ENCODE measurements around the gene UCN.
"Not testable (repeated sequence)": the region's sequence is repeated elsewhere in the genome, so short reads cannot be mapped to it uniquely, and the experiment has no call there.

UCN gene

DNA sequence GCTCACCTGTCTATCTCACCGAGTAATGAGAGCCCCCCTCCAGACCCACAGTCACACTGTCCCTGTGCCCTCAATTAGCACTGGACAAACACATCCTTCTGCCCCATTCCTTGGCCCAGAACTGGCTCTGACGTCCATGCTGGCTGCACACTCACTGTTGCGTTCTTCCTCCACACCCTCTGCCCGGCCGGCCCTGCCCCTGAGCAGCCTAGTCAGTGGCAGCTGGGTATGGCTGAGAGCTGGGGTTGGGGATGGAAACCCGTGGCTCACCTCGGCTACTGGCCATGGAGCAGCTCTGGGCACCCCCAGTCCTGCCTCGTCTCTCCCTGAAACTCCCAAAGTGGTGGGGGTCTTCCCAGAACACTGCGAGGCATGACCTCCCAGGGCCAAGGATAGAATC is 6.5 kb upstream of the UCN start:
- DNase-seq (ENCODE audit: low read depth) = no peak

DNA sequence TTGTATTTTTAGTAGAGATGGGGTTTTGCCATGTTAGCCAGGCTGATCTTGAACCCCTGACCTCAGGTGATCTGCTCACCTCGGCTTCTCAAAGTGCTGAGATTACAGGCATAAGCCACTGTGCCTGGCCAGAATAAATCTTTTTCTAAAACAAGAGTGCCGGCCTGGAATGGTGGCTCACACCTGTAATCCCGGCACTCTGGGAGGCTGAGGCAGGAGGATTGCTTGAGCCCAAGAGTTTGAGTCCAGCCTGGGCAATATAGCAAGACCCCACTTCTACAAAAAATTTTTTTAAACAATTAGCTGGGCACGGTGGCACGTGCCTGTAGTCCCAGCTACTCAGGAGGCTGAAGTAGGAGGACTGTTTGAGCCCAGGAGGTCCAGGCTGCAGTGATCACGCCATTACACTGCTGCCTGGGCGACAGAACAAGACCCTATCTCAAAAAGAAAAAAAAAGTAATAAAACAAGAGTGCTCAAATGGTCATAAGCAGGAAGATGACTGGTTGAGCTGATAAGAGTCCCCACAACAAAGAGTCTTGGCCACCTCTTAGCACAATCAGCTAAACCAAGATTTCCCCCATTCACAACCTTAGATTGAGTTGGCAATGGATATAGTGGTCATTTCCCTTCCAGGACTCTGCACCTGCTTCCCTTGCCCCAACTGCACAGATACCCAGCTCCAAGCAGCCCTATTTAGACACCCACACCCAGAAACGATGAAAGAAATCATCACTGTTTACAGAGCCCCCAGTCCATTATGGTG is 5.8 kb upstream of the UCN start:
- no peak for DNase-seq (ENCODE audit: low read depth)

DNA sequence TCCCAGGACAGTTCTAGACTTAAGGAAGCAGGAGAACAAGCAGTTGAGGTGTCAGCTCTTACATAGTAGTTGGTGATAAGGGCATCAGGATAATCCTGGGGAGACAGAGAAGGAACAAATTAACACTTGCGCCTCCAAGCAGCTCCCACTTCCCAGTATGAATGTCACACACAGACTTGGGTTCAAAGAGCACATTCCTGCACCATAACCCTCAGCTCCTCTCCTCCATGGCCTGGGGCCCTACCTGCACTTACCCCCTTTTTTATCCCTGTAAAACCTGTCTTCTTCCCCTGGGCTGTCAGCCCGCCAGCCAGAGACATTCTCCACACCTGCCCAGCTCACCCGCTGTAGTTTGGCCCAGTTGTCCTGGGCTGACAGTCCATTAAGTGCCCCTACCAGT is 3.9 kb upstream of the UCN start:
- DNase-seq (ENCODE audit: low read depth) = no peak

DNA sequence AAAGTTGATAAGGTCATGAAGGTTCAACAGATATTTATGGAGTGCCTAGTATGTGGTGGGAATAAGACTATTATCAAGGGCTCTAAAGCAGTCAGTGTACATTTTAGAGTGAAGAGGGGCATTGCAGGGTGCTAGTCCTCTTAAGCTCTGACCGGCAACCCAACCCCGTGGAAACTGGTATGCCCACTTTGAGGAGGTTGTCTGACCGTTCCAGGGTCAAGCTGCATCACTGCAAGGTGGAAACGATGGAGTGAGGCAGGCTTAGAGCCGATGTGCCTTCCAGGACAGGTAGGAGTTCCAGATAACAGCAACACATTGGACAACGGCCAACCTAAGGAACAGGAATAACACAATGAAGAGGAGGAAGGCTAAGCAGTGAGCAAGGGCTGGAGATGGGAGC is 1.4 kb upstream of the UCN start:
- no peak for DNase-seq (ENCODE audit: low read depth)

DNA sequence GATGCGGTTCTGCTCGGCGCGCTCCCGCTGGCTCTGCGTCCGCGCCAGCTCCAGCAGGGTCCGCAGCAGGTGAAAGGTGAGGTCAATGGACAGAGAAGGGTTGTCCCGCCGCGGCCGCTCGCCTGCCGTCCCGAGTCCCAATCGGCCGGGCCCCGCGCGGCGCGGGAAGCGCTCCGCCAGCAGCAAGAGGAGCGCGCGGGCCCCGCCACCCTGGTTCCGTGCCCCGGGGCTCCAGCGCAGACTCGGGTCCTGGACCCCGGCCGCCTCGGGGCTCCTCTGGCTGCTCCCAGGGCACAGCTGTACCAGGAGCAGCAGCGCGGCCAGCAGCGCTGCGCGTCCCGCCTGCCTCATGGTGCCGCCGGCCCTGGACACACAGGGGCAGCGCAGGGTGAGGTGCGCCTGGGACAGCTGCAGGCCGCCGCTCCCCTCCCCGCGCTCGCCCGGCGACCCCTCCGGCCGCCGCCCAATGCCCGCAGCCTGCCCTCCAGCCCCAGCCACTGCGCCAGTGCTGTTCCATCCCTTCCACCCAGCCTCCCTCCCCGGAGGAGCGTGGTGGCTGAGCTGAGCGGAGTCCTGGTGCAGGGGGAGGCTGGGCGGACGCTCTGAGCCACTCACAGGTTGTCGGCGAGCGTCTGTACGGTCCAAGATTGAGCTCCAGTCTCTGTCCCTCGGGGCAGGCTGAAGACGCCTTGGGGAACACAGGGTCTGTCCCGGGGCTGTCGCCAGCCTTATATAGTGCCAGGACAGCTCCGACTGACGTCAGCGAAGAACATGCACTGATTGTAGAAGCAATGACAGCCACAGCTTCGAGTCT is 493 bp downstream of the UCN start:
- no peak for DNase-seq (ENCODE audit: low read depth)

DNA sequence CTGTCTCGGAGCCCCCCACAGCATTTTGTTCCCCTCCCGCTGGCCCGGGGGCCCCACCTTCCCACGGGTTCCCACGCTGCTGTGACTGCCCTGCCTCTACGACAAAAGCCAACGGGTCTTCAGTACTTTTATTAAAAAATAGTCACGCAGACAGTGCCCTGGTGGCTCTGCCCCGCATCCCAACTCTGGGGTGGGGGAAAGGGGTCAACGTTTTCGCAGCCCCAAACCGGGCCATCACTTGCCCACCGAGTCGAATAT is 1.0 kb downstream of the UCN start:
- no peak for DNase-seq (ENCODE audit: low read depth)

DNA sequence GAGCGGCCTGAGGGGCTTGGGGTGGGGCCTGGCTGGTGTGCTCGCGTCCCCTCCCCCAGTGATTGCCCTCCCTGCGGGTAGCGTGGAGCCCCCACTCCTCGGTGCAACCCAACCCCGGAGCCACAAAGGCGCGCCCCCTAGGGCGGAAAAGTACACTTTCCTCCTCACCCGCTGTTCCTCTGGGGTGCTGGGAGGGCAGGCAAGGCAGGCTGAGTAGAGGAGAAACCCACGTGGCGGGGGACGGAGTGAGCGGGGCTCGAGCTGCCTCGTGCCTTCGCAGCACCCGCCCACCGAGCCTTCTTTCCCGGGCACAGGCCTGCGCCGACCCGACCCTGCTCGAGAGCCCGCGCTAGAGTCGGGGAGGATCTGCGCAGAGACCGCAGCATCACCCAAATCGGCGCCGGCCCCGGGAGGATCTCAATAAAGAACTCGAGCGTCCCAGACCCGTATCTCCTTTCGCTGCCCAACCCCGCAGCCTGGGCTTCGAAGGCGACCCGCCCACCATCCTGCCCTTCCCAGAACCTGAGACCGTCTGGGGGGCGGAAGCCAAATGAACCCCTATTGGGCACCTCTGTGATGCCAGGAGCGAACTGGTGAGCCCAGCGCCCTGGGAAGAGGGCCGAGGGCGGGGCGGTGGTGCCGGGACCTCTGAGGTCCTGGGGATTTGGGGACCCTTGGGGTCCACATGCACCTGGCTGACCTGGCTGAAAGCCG is 1.5 kb downstream of the UCN start:
- DNase-seq (ENCODE audit: low read depth) = no peak

DNA sequence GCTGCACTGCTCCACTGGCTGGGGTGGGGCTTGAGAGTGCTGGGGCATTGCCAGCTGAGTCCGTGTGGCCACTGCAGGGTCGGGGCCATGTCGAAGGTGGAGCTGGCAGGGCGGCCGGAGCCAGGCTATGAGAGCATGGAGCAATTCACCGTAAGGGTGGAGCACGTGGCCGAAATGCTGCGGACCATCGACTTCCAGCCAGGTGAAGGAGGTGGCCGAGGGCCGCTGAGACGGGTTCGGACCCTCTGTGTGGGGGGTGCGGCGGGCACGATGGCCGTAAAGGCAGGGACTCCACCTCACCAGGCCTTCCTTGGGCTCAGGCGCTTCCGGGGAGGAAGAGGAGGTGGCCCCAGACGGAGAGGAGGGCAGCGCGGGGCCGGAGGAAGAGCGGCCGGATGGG is 2.1 kb downstream of the UCN start:
- DNase-seq (ENCODE audit: low read depth) = no peak

DNA sequence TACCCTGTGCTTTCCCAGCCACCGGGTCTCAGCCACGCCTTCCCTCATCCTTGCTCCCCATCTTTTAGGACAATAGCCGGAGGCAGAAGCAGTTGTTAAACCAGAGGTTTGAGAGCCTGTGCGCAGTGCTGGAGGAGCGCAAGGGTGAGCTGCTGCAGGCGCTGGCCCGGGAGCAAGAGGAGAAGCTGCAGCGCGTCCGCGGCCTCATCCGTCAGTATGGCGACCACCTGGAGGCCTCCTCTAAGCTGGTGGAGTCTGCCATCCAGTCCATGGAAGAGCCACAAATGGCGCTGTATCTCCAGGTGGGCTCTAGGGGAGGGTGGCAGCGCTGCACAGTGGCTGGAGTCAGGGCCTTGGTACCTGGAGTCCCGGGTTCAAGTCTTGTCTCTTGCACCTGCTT is 2.7 kb downstream of the UCN start:
- no peak for DNase-seq (ENCODE audit: low read depth)

DNA sequence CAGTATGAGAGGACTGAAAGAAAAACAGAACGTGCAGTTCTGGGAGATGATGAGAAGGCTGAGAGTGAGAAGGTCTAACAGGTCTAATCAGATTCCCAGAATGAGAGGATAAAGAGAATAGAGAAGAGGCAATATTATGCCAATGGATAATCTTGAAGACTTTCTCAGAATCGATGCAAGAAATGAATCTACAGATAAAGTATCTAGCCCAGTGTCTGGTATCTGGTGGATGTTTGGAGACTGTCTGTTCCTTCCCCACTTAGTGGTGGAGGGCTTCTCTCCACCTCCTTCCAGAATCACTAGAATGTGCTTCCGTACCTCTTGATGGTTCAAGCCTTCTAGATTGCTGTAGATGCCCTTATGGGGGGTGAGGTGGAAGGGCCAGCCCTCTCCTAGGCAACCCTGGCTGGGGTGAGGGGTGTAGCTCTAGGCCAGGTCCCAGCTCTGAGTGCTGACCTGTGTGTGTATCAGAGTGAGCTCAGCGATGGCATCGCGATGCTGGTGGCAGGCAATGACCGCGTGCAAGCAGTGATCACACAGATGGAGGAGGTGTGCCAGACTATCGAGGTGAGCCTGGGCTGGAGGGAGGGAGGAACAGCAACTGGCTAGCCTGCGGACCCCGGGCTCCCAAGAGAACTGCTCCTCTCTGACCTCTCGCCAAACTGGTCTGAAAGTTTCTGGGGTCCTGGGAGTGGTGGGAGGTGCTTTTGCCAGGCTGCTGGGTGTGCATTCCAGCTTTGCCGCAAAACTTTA is 3.6 kb downstream of the UCN start:
- DNase-seq (ENCODE audit: low read depth) = no peak

DNA sequence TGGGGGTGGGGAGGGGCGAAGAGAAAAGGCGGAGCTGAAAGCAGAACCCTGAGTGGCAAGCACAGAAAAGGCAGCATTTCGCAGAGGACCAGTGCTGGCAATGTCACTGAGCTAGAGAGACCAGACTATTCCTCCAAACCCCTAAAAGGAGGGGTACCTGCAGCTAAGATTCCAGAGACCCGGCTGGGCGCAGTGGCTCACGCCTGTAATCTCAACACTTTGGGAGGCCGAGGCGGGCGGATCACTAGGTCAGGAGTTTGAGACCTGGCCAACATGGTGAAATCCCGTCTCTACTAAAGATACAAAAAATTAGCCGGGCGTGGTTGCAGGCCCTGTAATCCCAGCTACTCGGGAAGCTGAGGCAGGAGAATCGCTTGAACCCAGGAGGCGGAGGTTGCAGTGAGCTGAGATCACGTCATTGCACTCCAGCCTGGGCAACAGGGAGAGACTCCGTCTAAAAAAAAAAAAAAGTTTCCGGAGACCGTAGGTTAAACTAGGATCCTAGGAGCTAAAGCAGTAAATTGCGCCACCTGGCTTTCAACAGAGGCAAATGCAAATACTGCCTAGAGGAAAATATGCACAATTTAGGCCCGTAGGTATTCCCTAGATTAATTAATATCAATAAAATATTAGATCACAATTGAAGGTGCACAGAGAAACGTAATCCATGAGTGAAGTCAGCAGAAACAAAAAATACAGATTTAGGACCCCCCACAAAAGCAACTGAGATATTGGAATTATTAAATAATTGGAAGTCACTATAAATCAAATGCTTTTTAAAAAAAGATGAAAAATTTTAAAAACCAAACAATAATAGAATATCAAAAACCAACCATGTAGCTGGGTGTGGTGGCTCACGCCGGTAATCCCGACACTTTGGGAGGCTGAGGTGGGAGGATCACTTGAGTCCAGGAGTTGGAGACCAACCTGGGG is 4.9 kb downstream of the UCN start:
- no peak for DNase-seq (ENCODE audit: low read depth)

DNA sequence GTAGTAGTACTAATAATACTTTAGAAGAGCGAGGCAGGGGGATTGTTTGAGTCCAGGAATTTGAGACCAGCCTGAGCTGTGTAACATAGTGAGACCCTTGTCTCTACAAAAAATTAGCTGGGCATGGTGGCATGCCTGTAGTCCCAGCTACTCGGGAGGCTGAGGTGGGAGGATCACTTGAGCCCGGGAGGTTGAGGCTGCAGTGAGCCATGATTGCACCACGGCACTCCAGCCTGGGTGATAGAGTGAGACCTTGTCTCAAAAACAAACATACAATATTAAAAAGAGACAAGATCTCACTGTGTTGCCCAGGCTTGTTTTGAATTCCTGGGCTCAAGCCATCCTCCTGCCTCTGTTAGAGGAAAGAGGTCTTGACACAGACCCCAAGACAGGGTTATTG is 7.6 kb downstream of the UCN start:
- DNase-seq (ENCODE audit: low read depth) = not testable (repeated sequence)

DNA sequence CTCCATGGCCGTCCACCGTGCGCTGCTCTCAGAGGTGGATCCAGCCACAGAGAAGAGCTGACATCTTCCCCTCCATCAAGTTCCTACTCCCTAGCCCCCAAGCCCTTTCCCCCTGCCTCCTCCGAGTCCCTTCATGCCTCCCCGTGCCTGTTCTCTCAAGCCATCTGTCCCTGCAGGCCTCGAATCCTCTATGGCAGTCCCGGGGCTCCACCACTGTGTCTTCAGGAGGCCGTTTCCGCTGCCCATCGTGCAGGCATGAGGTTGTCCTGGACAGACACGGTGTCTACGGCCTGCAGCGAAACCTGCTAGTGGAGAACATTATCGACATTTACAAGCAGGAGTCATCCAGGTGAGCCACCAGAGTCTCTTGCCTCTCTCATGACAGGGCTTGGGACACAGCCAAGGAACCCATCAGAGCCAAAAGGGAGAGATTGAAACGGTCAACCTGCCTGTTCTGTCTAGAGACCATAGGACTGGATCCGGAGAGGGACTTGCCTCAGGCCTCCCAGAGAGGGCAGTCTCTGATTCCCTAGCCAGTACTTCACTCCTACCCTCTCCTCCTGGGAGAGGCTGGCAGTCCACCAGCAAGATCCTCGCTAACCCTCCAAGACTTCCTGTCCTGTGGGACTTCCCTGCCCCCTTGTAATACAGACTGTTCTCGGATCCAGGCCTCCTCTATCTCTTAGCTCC is 9.7 kb downstream of the UCN start:
- no peak for DNase-seq (ENCODE audit: low read depth)

DNA sequence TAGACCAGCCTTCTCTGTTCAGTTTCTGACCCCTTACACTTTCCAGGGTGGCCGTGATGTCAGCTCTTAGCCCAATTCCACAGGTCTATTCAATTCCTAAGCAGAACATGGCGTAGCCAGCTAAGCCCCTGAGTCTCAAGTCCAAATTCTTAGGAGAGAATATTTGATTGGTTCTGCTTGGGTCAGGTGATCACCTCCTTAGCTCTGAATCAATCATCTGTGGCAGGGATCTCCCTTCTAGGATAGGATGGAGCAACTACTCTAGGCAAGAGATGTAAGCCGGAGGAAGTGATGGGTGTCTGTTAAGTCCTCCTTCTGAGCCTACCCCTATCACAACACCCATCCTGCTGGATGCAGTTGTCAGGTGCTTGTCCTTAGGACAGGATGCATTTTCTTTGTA is 11.1 kb downstream of the UCN start:
- DNase-seq (ENCODE audit: low read depth) = no peak

DNA sequence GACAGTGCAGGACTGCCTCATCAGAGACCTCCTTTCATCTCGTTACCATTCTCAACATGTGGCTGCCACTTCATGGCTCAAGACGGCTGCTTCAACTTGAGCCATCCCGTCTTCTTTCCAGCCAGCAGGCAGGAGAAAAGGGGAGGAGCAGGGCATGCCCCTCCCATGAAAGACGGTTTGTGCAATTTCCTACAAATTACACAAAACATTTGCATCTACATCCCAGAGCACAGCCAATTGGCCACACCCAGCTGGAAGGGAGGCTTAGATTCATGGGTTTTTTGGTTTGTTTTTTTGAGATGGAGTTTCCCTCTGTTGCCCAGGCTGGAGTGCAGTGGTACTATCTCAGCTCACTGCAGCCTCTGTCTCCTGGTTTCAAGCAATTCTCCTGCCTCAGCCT is 11.8 kb downstream of the UCN start:
- no peak for DNase-seq (ENCODE audit: low read depth)

DNA sequence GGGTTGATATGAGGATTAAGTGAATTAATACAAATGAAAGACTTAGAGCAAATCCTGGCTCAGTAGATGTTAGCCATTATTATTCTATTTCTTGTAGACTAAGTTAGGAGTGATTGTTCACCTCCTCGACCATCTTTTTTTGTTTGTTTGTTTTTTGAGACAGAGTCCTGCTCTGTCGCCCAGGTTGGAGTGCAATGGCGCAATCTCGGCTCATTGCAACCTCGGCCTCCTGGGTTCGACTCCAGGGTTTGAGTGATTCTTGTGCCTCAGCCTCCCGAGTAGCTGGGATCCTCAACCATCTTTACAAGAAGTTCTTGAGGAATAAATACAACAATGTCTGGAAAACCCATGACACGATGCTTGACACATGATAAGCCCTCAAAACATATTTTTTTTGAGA is 13.3 kb downstream of the UCN start:
- no peak for DNase-seq (ENCODE audit: low read depth)

DNA sequence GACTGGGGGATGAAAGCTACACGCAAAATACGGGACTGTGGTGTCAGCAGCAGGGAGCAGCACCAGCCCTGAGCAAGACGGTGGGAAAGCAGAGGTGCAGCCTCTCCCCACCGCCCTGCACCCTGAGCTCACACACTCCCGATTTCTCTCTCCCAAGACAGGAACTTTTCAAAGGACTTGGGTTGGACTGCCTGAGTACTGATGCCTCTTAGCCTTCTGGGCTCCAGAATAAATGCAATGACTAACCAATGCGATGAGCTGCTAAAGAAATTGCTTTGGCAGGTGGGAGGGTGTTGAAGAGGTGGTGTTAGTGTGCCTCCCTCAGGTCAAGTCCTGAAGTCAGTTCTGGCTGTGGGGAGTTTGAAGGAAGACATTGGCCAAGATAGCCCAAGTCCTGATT is 16.4 kb downstream of the UCN start:
- DNase-seq (ENCODE audit: low read depth) = no peak

DNA sequence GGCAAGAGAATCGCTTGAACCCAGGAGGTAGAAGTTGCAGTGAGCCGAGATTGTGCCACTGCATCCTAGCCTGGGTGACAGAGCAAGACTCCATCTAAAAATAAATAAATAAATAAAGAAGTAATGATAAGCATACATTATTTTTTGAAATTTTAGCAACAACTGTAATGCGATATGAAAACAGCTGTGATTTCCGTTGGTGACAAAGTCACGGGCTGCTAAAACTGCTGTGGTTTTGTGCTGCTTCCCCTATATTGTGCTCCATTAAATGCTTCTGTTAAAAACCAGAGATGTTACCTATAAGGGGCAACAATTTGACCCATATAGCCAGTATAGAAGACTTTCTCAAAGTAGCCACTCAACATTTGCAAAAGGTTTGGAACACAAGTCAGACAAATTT is 17.7 kb downstream of the UCN start:
- DNase-seq (ENCODE audit: low read depth) = no peak

DNA sequence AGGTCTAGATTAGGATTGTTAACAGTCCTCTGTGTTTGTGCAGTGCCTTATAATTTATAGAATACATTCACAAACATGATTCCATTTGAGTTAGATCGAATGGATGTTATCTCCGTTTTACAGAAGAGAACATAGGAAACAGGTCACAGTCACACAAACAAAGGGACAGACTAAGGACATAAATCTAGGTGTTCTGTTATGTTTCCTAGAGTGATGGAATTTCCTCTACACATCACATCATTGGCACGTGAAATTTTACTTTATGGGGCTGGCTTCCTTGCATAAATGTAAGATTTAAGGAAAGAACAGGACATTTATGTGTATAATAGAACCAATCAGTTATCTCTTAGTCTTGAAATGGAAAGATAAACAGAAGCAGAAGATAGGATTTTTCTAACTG is 19.6 kb downstream of the UCN start:
- DNase-seq (ENCODE audit: low read depth) = no peak

DNA sequence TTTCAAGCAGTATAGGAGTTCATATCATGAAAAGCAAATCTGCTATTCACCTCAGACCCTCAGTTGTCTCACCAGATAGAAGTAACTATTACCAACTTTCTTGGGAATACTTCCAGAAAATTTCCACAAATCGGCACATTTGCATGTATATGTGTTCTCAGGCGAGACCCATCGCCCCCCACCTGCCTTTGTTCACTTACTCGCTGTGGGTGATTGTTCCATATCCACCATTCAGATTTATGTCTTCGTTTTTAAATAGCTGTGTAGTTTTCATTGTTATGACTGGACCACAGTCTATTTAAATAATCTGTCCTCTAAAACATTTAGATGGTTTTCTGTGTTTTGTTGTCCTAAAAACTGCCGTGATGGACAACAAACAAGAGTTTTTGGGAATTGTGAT is 22.8 kb downstream of the UCN start:
- no peak for DNase-seq (ENCODE audit: low read depth)

DNA sequence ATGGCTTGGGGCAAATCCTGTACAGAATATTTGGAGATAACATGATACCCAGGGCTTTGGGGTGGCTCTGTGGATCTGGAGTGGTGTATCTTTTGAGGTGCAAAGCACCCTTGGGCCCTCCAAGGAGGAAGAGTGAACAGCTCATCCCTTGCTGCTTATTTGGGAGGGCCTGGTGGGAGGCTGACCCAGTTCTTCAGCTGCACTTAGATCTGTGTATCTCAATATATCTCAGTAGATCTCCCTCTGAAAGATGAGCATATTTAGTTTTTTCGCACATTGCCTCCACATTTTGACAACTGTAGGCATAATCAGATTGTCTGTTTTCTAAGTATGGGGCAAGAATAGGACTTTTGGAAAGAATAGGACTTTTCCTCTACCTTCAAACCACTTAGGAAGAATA is 23.2 kb downstream of the UCN start:
- DNase-seq (ENCODE audit: low read depth) = no peak

Data from GM04503 (cell line).